Measurements from ENCODE around the gene SYNCRIP. TPM values are rescaled to one million over a fixed set of nuclear protein-coding genes. Genes with fewer than 3 reads are reported as not detected.
"Not testable (repeated sequence)": the region's sequence is repeated elsewhere in the genome, so short reads cannot be mapped to it uniquely, and the experiment has no call there.

Gene SYNCRIP
- total and polyA plus RNA-seq, 7 experiments from 2014 or later, result 69.8 to 131 (median 82.2) TPM

DNA sequence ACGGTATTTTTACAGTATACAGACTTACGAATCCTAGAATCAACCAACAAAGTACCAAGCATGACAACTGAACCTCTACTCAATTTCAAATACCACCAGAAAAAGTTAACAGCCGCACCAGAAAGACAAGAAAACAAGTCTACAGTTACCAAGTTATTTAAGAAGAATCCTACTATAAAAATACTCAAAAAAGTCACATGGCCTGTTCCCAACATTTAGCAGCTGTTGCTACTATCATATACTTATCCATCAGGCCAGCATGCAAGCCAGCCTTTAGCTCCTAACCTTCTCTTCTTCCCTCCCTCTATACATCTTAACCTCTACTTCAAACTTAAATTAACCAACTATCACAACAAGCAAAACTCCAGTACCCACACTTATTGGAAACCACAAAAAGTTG, 1.9 kb downstream of the SYNCRIP start:
- Histone ChIP-seq H3K4me1 (ENCODE audit: control insufficient read depth in 2 of 2, insufficient read depth in 2 of 2, low read length in 2 of 2) (peaks cover 29 to 31% of the 10 kb centered on the region in 2 donors), H3K27ac (ENCODE audit: low read depth, low read length) (peak overlapping the region; percentile 99), H3K4me3 (ENCODE audit: low read length) (peak overlapping the region; percentile 99), H3K36me3 (ENCODE audit: control insufficient read depth in 2 of 3, insufficient read depth in 3 of 3, low read length in 3 of 3) (peaks cover 10 to 46% (median 11%) of the 10 kb centered on the region in 3 experiments), H3K27me3 (ENCODE audit: control insufficient read depth in 2 of 2, insufficient read depth in 2 of 2, low read length in 2 of 2) (no peaks in the 10 kb centered on the region), H3K9me3 (ENCODE audit: control insufficient read depth in 2 of 3, low read length in 3 of 3) (no peaks in the 10 kb centered on the region)
- no peak for ATAC-seq
- Mint-ChIP-seq H3K27ac (peak overlapping the region; percentile 1 to 99 (median 97)), H3K36me3 (peaks cover 4 to 44% (median 39%) of the 10 kb centered on the region in 5 donors), H3K4me3 (peak overlapping the region; percentile 90 to 99 (median 96)), H3K9me3 (no peaks in the 10 kb centered on the region), H3K4me1 (peaks cover 48 to 68% (median 64%) of the 10 kb centered on the region in 7 donors), H3K27me3 (no peaks in the 10 kb centered on the region)
- intact Hi-C loops (cut with micrococcal nuclease), result loop anchor here (1.0 to 10.0 kb wide), 5 partner anchors 10 to 1514 kb away; partner anchors contain the start of genes NT5E (in 1 of the 2) and ZNF292 (in 1 of the 2)
- ChIA-PET CTCF (interaction anchor here (5.3 kb wide), 1 partner anchor 36 kb away, joined by 50 read pairs; no protein-coding TSS in a partner anchor), POLR2A (interaction anchor here (1.1 to 9.6 kb wide), 4 partner anchors 29 to 47 kb away, joined by 3 to 593 read pairs (median 102); partner anchors contain the start of gene SNX14)
- DNase-seq, result no peak

DNA sequence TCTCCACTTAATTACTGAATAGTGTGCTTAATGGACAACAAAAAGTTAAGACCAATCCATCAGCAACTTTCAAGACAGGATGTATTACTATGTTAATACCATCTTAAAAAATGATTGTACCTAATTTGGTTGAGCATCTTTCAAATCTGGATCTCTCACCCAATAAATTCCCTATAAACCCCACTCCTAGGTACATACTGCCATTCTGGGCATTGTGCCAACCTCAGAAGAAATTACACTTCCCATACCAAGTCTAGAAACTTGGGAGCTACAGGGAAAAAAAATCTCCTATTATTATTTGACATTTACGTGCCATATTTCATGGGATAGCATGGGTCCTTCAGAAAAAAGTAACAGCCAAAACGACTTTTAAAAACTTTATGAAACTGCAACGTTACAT, 5.1 kb downstream of the SYNCRIP start:
- DNase-seq (no peak), ATAC-seq (no peak)
- H3K27ac ChIP-seq (ENCODE audit: low read depth, low read length), result no peak overlapping the region
- H3K9me3 ChIP-seq (ENCODE audit: control insufficient read depth in 2 of 3, low read length in 3 of 3), result no peaks in the 10 kb centered on the region
- Mint-ChIP-seq H3K36me3 (peaks cover 4 to 53% (median 42%) of the 10 kb centered on the region in 5 donors), H3K27ac (peak overlapping the region in 2 of 9 donors; percentile 12 to 52), H3K4me3 (peak overlapping the region in 2 of 10 donors; percentile 16 to 18), H3K4me1 (peaks cover 50 to 74% (median 68%) of the 10 kb centered on the region in 7 donors), H3K9me3 (no peaks in the 10 kb centered on the region), H3K27me3 (no peaks in the 10 kb centered on the region)
- peaks cover 26 to 29% of the 10 kb centered on the region in 2 donors for H3K4me1 ChIP-seq (ENCODE audit: control insufficient read depth in 2 of 2, insufficient read depth in 2 of 2, low read length in 2 of 2)
- ChIA-PET POLR2A (interaction anchor here (8.0 to 9.6 kb wide), 2 partner anchors 39 to 43 kb away, joined by 97 to 593 read pairs; partner anchors contain the start of gene SNX14), CTCF (no interaction called here)
- intact Hi-C loops (cut with micrococcal nuclease), result no loop called here
- H3K4me3 ChIP-seq (ENCODE audit: low read length), result no peak overlapping the region
- peaks cover 21 to 60% (median 22%) of the 10 kb centered on the region in 3 experiments for H3K36me3 ChIP-seq (ENCODE audit: control insufficient read depth in 2 of 3, insufficient read depth in 3 of 3, low read length in 3 of 3)
- H3K27me3 ChIP-seq (ENCODE audit: control insufficient read depth in 2 of 2, insufficient read depth in 2 of 2, low read length in 2 of 2), result no peaks in the 10 kb centered on the region

DNA sequence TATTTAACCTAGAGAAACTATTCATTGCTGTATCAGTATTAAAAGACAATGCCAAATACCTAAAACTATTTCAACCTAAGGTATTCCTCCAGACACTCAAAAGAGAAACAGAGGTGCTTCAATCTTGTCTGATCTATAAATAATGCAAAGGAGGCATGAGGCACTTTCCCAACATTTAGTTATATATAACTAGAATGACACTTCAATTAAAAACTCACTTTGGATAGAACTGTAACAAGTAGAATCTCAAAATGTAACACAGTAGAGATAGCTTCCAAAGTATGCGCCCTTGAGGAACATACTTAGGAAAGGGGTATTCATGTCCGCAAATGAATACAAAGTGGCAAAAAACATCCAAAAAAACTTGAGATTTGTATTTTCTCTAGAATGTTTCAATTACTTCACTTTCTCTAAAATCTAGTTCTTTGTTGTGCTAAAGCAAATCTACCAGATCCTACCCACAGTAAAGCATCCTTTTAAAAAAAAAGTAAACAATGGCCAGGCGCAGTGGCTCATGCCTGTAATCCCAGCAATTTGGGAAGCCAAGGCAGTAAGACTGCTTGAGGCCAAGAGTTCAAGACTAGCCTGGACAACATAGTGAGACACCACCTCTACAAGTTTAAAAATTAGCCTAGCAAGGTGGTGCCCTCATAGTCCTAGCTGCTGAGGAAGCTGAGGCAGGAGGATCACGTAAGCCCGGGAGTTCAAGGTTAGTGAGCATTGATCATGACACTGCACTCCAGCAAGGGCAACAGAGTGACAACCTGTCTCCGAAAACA, 10.3 kb downstream of the SYNCRIP start:
- intact Hi-C loops (cut with micrococcal nuclease), result no loop called here
- Mint-ChIP-seq H3K27ac (peak overlapping the region in 2 of 9 donors; percentile 9 to 13), H3K36me3 (peaks cover 3 to 53% (median 37%) of the 10 kb centered on the region in 5 donors), H3K27me3 (no peaks in the 10 kb centered on the region), H3K4me3 (no peak overlapping the region), H3K4me1 (peaks cover 25 to 71% (median 65%) of the 10 kb centered on the region in 7 donors), H3K9me3 (no peaks in the 10 kb centered on the region)
- POLR2A ChIA-PET, result interaction anchor here (2.0 to 2.7 kb wide), 2 partner anchors 39 to 46 kb away, joined by 4 to 9 read pairs; partner anchors contain the start of gene SNX14
- ATAC-seq, result no peak
- DNase-seq, result no peak
- CTCF ChIA-PET, result no interaction called here
- Histone ChIP-seq H3K36me3 (ENCODE audit: control insufficient read depth in 2 of 3, insufficient read depth in 3 of 3, low read length in 3 of 3) (peaks cover 31 to 79% (median 36%) of the 10 kb centered on the region in 3 experiments), H3K27ac (ENCODE audit: low read depth, low read length) (no peak overlapping the region), H3K27me3 (ENCODE audit: control insufficient read depth in 2 of 2, insufficient read depth in 2 of 2, low read length in 2 of 2) (no peaks in the 10 kb centered on the region), H3K4me1 (ENCODE audit: control insufficient read depth in 2 of 2, insufficient read depth in 2 of 2, low read length in 2 of 2) (peaks cover 0 to 4% of the 10 kb centered on the region in 2 donors), H3K4me3 (ENCODE audit: low read length) (no peak overlapping the region), H3K9me3 (ENCODE audit: control insufficient read depth in 2 of 3, low read length in 3 of 3) (no peaks in the 10 kb centered on the region)

DNA sequence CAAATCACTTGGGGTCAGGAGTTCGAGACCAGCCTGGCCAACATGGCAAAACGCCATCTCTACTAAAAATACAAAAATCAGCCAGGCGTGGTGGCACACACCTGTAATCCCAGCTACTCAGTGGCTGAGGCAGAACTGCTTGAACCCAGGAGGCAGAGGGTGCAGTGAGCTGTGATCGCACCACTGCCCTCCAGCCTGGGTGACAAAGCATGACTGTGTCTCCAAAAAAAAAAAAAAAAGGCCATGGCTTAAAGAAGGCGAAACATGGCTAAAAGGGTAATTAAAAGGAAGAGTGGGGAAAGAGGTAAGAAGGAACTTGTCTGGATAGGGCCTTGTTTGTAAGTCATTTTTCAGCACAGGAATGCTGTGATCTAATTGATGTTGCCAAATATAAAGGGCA, 11.6 kb downstream of the SYNCRIP start:
- H3K4me1 Mint-ChIP-seq, result peaks cover 28 to 72% (median 65%) of the 10 kb centered on the region in 7 donors
- intact Hi-C loops (cut with micrococcal nuclease), result loop anchor here in 1 of 2 donors (1.0 kb wide), 1 partner anchor 9 kb away; no protein-coding TSS in a partner anchor
- ChIA-PET POLR2A (interaction anchor here (0.6 to 2.7 kb wide), 2 partner anchors 10 to 47 kb away, joined by 4 to 9 read pairs; no protein-coding TSS in a partner anchor), CTCF (interaction anchor here (0.8 kb wide), 1 partner anchor 13 kb away, joined by 5 read pairs; no protein-coding TSS in a partner anchor)
- H3K9me3 Mint-ChIP-seq; ATAC-seq; H3K27ac ChIP-seq (ENCODE audit: low read depth, low read length); H3K9me3 ChIP-seq (ENCODE audit: control insufficient read depth in 2 of 3, low read length in 3 of 3); H3K4me3 ChIP-seq (ENCODE audit: low read length); H3K27me3 Mint-ChIP-seq; H3K4me1 ChIP-seq (ENCODE audit: control insufficient read depth in 2 of 2, insufficient read depth in 2 of 2, low read length in 2 of 2); H3K27me3 ChIP-seq (ENCODE audit: control insufficient read depth in 2 of 2, insufficient read depth in 2 of 2, low read length in 2 of 2); DNase-seq: not testable (repeated sequence)
- H3K36me3 ChIP-seq (ENCODE audit: control insufficient read depth in 2 of 3, insufficient read depth in 3 of 3, low read length in 3 of 3), result peaks cover 24 to 78% (median 26%) of the 10 kb centered on the region in 3 experiments
- peak overlapping the region in 2 of 9 donors; percentile 8 to 76 for H3K27ac Mint-ChIP-seq
- peak overlapping the region in 2 of 10 donors; percentile 6 to 18 for H3K4me3 Mint-ChIP-seq
- H3K36me3 Mint-ChIP-seq, result peaks cover 3 to 47% (median 33%) of the 10 kb centered on the region in 5 donors

DNA sequence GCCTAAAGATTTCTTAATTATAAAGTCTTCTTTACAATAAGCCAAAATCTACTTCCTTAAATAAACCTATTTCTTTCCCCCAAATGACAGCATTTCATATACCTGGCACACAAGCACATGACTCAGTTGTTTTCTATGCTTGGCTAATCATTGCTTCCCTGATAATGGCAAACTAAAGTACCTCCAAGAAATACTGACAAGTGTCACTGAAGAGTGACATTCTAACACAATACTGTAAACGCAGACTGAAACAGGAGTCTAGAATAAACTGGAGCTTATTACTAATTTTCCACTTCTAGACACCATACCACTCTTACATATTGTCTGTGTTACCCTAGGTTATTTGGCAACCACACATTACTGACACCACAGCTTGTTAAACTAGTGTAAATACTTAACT, 14.3 kb downstream of the SYNCRIP start:
- intact Hi-C loops (cut with micrococcal nuclease), result loop anchor here (10.0 kb wide), 1 partner anchor 46 kb away; no protein-coding TSS in a partner anchor
- Histone ChIP-seq H3K27ac (ENCODE audit: low read depth, low read length) (no peak overlapping the region), H3K4me1 (ENCODE audit: control insufficient read depth in 2 of 2, insufficient read depth in 2 of 2, low read length in 2 of 2) (peaks cover 0 to 11% of the 10 kb centered on the region in 2 donors), H3K9me3 (ENCODE audit: control insufficient read depth in 2 of 3, low read length in 3 of 3) (no peaks in the 10 kb centered on the region), H3K36me3 (ENCODE audit: control insufficient read depth in 2 of 3, insufficient read depth in 3 of 3, low read length in 3 of 3) (peaks cover 20 to 65% (median 20%) of the 10 kb centered on the region in 3 experiments), H3K27me3 (ENCODE audit: control insufficient read depth in 2 of 2, insufficient read depth in 2 of 2, low read length in 2 of 2) (no peaks in the 10 kb centered on the region), H3K4me3 (ENCODE audit: low read length) (no peak overlapping the region)
- H3K4me3 Mint-ChIP-seq, result peak overlapping the region in 3 of 10 donors; percentile 4 to 29 (median 5)
- peaks cover 35 to 81% (median 74%) of the 10 kb centered on the region in 7 donors for H3K4me1 Mint-ChIP-seq
- H3K36me3 Mint-ChIP-seq, result peaks cover 9 to 53% (median 37%) of the 10 kb centered on the region in 5 donors
- H3K27me3 Mint-ChIP-seq, result no peaks in the 10 kb centered on the region
- H3K9me3 Mint-ChIP-seq, result peaks cover 0 to 1% (median 0%) of the 10 kb centered on the region in 11 donors
- ATAC-seq (no peak), DNase-seq (no peak)
- ChIA-PET POLR2A (interaction anchor here (0.8 kb wide), 1 partner anchor 13 kb away, joined by 3 read pairs; no protein-coding TSS in a partner anchor), CTCF (no interaction called here)
- H3K27ac Mint-ChIP-seq, result peak overlapping the region in 1 of 9 donors; percentile 13

DNA sequence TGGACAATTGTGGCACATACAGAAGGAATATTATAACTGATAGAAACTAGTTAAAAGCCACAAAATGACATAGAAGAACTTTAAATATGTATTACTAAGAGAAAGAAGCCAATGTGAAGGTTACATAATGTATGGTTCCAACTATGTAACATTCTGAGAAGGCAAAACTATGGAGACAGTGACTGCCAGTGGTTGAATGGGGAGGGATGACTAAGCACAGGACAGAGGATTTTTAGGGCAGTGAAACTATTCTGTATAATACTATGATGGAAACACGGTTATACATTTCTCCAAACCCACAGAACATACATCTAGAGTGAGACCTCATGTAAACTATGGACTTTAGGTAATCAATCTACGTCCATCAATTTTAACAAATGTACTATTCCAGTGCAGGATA, 22.4 kb downstream of the SYNCRIP start:
- no peaks in the 10 kb centered on the region for H3K27me3 ChIP-seq (ENCODE audit: control insufficient read depth in 2 of 2, insufficient read depth in 2 of 2, low read length in 2 of 2)
- peaks cover 33 to 61% (median 35%) of the 10 kb centered on the region in 3 experiments for H3K36me3 ChIP-seq (ENCODE audit: control insufficient read depth in 2 of 3, insufficient read depth in 3 of 3, low read length in 3 of 3)
- H3K36me3 Mint-ChIP-seq, result peaks cover 11 to 69% (median 37%) of the 10 kb centered on the region in 5 donors
- H3K4me1 ChIP-seq (ENCODE audit: control insufficient read depth in 2 of 2, insufficient read depth in 2 of 2, low read length in 2 of 2), result no peaks in the 10 kb centered on the region
- ChIA-PET POLR2A (interaction anchor here (0.6 to 0.8 kb wide), 3 partner anchors 11 to 27 kb away, joined by 3 to 4 read pairs (median 3); partner anchors contain the start of gene SNX14), CTCF (no interaction called here)
- H3K27ac Mint-ChIP-seq, result peak overlapping the region in 4 of 9 donors; percentile 1 to 52 (median 16)
- no peaks in the 10 kb centered on the region for H3K9me3 ChIP-seq (ENCODE audit: control insufficient read depth in 2 of 3, low read length in 3 of 3)
- H3K9me3 Mint-ChIP-seq, result no peaks in the 10 kb centered on the region
- peaks cover 18 to 42% (median 30%) of the 10 kb centered on the region in 7 donors for H3K4me1 Mint-ChIP-seq
- H3K4me3 Mint-ChIP-seq, result no peak overlapping the region
- no peak overlapping the region for H3K4me3 ChIP-seq (ENCODE audit: low read length)
- ATAC-seq (no peak), DNase-seq (no peak)
- H3K27ac ChIP-seq (ENCODE audit: low read depth, low read length), result no peak overlapping the region
- H3K27me3 Mint-ChIP-seq, result no peaks in the 10 kb centered on the region
- intact Hi-C loops (cut with micrococcal nuclease), result loop anchor here (10.0 kb wide), 1 partner anchor 54 kb away; no protein-coding TSS in a partner anchor

All from naive thymus-derived CD4-positive, alpha-beta T cell (primary cell).